ENCODE data around the gene ASAP2.
A peak's percentile ranks its signal among the peaks of the same experiment; 100 is the strongest.
"Not testable (repeated sequence)": the region's sequence is repeated elsewhere in the genome, so short reads cannot be mapped to it uniquely, and the experiment has no call there.

Gene ASAP2

GRCh38 chr2:9215680-9216079, 9.1 kb downstream of the ASAP2 start:
- Histone ChIP-seq H3K9ac (ENCODE audit: low read depth, low read length) (no peak overlapping the region), H3K4me3 (ENCODE audit: low read length) (no peak overlapping the region), H3K4me1 (ENCODE audit: control insufficient read depth, insufficient read depth, low read length) (peaks cover 69% of the 10 kb centered on the region), H3K27me3 (ENCODE audit: control insufficient read depth, insufficient read depth, low read length) (no peaks in the 10 kb centered on the region), H3K9me3 (replicated peaks; ENCODE audit: low read length) (no peaks in the 10 kb centered on the region), H3K36me3 (ENCODE audit: insufficient read depth, low read length) (peaks cover 26% of the 10 kb centered on the region), H3K4me2 (ENCODE audit: low read length) (no peak overlapping the region)

GRCh38 chr2:9216143-9216542, 9.5 kb downstream of the ASAP2 start:
- H3K9me3 ChIP-seq (replicated peaks; ENCODE audit: low read length); H3K9ac ChIP-seq (ENCODE audit: low read depth, low read length); H3K27me3 ChIP-seq (ENCODE audit: control insufficient read depth, insufficient read depth, low read length); H3K4me3 ChIP-seq (ENCODE audit: low read length); H3K4me2 ChIP-seq (ENCODE audit: low read length): not testable (repeated sequence)
- Histone ChIP-seq H3K4me1 (ENCODE audit: control insufficient read depth, insufficient read depth, low read length) (peaks cover 74% of the 10 kb centered on the region), H3K36me3 (ENCODE audit: insufficient read depth, low read length) (peaks cover 26% of the 10 kb centered on the region)

- Histone ChIP-seq H3K36me3 (ENCODE audit: insufficient read depth, low read length) (peaks cover 15% of the 10 kb centered on the region), H3K9ac (ENCODE audit: low read depth, low read length) (no peak overlapping the region), H3K27me3 (ENCODE audit: control insufficient read depth, insufficient read depth, low read length) (no peaks in the 10 kb centered on the region), H3K4me1 (ENCODE audit: control insufficient read depth, insufficient read depth, low read length) (peaks cover 74% of the 10 kb centered on the region), H3K4me3 (ENCODE audit: low read length) (no peak overlapping the region), H3K9me3 (replicated peaks; ENCODE audit: low read length) (no peaks in the 10 kb centered on the region), H3K4me2 (ENCODE audit: low read length) (peak overlapping the region; percentile 10)
Observed at GRCh38 chr2:9217838-9218770, 11.5 kb downstream of the ASAP2 start.

- Histone ChIP-seq H3K4me2 (ENCODE audit: low read length) (no peak overlapping the region), H3K36me3 (ENCODE audit: insufficient read depth, low read length) (peaks cover 14% of the 10 kb centered on the region), H3K4me3 (ENCODE audit: low read length) (no peak overlapping the region), H3K9ac (ENCODE audit: low read depth, low read length) (no peak overlapping the region), H3K4me1 (ENCODE audit: control insufficient read depth, insufficient read depth, low read length) (peaks cover 68% of the 10 kb centered on the region), H3K9me3 (replicated peaks; ENCODE audit: low read length) (no peaks in the 10 kb centered on the region), H3K27me3 (ENCODE audit: control insufficient read depth, insufficient read depth, low read length) (no peaks in the 10 kb centered on the region)
Observed at GRCh38 chr2:9219027-9219445, 12.4 kb downstream of the ASAP2 start.

DNA sequence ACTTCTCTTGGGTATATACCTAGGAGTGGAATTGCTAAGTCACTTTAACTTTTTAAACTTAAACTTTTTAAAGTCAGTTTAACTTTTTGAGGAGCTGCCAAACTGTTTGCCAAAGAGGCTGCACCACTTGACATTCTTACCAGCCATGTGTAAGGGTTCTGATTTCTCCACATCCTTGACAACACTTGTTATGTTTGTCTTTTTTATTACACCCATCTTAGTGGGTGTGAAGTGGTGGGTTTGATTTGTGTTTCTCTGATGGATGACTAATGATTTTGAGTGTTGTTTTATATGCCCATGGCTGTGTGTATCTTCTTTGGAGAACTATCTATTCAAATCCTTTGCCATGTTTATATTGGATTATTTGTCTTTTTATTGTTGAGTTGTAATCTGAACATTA, 13.6 kb downstream of the ASAP2 start:
- H3K4me3 ChIP-seq (ENCODE audit: low read length) = no peak overlapping the region
- H3K9me3 ChIP-seq (replicated peaks; ENCODE audit: low read length) = no peaks in the 10 kb centered on the region
- H3K9ac ChIP-seq (ENCODE audit: low read depth, low read length) = no peak overlapping the region
- peaks cover 68% of the 10 kb centered on the region for H3K4me1 ChIP-seq (ENCODE audit: control insufficient read depth, insufficient read depth, low read length)
- no peaks in the 10 kb centered on the region for H3K27me3 ChIP-seq (ENCODE audit: control insufficient read depth, insufficient read depth, low read length)
- H3K4me2 ChIP-seq (ENCODE audit: low read length) = no peak overlapping the region
- H3K36me3 ChIP-seq (ENCODE audit: insufficient read depth, low read length) = peaks cover 10% of the 10 kb centered on the region

DNA sequence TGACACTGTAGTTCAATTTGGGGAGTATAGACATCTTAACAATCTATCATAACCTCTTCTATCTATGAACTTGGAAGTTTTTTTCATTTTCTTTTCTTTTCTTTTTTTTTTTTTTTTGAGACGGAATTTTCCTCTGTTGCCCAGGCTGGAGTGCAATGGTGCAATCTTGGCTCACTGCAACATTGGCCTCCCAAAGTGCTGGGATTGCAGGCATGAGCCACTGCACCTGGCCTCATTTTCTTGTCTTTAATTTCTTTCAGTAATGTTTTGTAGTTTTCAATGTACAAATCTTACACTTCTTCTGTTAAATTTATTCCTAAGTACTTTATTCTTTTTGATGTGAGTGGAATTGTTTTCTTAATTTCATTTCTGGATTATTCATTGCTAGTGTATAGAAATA, 14.6 kb downstream of the ASAP2 start:
- no peak overlapping the region for H3K9ac ChIP-seq (ENCODE audit: low read depth, low read length)
- H3K9me3 ChIP-seq (replicated peaks; ENCODE audit: low read length) = no peaks in the 10 kb centered on the region
- H3K4me3 ChIP-seq (ENCODE audit: low read length) = no peak overlapping the region
- H3K27me3 ChIP-seq (ENCODE audit: control insufficient read depth, insufficient read depth, low read length) = no peaks in the 10 kb centered on the region
- peaks cover 64% of the 10 kb centered on the region for H3K4me1 ChIP-seq (ENCODE audit: control insufficient read depth, insufficient read depth, low read length)
- no peak overlapping the region for H3K4me2 ChIP-seq (ENCODE audit: low read length)
- H3K36me3 ChIP-seq (ENCODE audit: insufficient read depth, low read length) = peaks cover 11% of the 10 kb centered on the region

DNA sequence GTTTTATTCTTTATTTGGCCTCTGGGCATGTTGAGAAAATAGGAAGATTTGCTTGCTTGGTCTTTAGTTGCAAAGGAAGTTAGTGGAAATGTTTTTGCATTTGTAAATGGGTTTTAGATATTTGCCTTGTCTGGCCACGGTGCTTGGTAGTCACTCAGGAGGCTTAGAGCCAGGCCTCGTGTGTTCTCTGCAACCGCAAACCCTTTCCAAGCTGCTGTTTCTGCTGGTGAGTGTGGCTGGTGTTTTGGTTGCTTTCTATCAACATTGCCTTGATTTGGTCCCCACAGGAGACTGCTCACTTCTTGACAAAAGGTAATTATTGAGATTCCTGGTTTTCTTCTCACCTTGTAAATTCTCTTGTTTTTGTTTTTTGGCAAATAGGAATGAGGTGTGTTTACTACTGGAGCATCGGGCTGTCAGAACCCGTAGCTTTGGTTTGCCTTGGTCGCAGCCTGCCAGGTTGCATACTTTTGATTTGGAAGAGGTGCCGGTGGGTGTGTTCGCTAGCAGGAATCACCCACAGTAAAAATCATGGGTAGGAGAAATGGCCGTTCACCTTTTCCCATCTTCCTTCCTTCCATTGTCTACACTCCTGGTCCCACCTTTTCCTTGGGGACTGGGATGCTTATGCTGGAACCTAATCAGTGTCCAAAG, 15.8 kb downstream of the ASAP2 start:
- peak overlapping the region; percentile 4 for H3K9ac ChIP-seq (ENCODE audit: low read depth, low read length)
- no peaks in the 10 kb centered on the region for H3K27me3 ChIP-seq (ENCODE audit: control insufficient read depth, insufficient read depth, low read length)
- H3K36me3 ChIP-seq (ENCODE audit: insufficient read depth, low read length) = peaks cover 16% of the 10 kb centered on the region
- H3K4me2 ChIP-seq (ENCODE audit: low read length) = peak overlapping the region; percentile 22
- H3K9me3 ChIP-seq (replicated peaks; ENCODE audit: low read length) = no peaks in the 10 kb centered on the region
- H3K4me1 ChIP-seq (ENCODE audit: control insufficient read depth, insufficient read depth, low read length) = peaks cover 65% of the 10 kb centered on the region
- H3K4me3 ChIP-seq (ENCODE audit: low read length) = no peak overlapping the region

DNA sequence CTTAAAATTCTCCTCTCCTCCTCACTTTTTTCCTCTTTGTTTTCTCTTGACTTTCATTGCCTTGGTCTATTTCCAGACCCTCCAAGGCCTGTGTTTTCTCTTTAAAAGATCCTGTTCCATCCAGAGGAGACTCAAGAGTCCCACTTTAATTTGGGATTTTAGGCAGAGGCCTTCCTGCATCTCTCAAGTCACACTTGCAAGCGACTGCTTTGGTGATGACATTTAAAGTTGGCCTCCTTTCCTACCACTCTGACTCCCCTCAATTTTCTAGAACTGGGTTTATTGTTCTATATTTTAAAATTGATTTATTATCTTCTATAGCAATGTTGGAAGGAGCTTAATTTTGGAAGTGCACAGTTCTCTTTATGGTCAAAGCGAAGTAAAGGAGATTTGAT, 16.3 kb downstream of the ASAP2 start:
- Histone ChIP-seq H3K4me3 (ENCODE audit: low read length) (no peak overlapping the region), H3K4me1 (ENCODE audit: control insufficient read depth, insufficient read depth, low read length) (peaks cover 66% of the 10 kb centered on the region), H3K9ac (ENCODE audit: low read depth, low read length) (peak overlapping the region; percentile 4)

DNA sequence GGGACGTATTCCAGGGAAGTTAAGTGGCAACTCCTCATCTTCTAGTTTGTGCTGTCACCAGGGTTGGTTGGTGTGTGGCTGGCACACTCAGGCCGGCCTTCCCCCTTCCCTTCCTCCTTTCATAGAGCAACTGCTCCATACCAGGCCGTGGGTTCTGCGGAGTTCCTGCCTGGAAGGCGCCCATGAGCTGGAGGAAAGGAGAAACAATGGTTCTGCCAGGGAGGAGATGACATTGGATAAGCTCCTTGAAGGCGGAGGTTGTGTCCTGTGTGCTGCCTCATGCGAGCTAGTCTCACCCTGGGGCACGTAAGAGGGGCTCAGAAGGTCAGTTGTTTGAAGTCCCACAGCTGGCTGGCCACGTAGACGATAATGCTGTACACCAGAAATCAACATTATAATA, 19.2 kb downstream of the ASAP2 start:
- no peaks in the 10 kb centered on the region for H3K27me3 ChIP-seq (ENCODE audit: control insufficient read depth, insufficient read depth, low read length)
- H3K36me3 ChIP-seq (ENCODE audit: insufficient read depth, low read length) = peaks cover 16% of the 10 kb centered on the region
- H3K9me3 ChIP-seq (replicated peaks; ENCODE audit: low read length) = no peaks in the 10 kb centered on the region
- no peak overlapping the region for H3K4me2 ChIP-seq (ENCODE audit: low read length)
- H3K4me1 ChIP-seq (ENCODE audit: control insufficient read depth, insufficient read depth, low read length) = peaks cover 67% of the 10 kb centered on the region
- H3K9ac ChIP-seq (ENCODE audit: low read depth, low read length) = no peak overlapping the region
- no peak overlapping the region for H3K4me3 ChIP-seq (ENCODE audit: low read length)

More for the DNA sequence above, 16.3 kb downstream of the ASAP2 start:
- H3K36me3 ChIP-seq (ENCODE audit: insufficient read depth, low read length) = peaks cover 16% of the 10 kb centered on the region
- H3K9me3 ChIP-seq (replicated peaks; ENCODE audit: low read length) = no peaks in the 10 kb centered on the region
- H3K27me3 ChIP-seq (ENCODE audit: control insufficient read depth, insufficient read depth, low read length) = no peaks in the 10 kb centered on the region
- H3K4me2 ChIP-seq (ENCODE audit: low read length) = peak overlapping the region; percentile 22

DNA sequence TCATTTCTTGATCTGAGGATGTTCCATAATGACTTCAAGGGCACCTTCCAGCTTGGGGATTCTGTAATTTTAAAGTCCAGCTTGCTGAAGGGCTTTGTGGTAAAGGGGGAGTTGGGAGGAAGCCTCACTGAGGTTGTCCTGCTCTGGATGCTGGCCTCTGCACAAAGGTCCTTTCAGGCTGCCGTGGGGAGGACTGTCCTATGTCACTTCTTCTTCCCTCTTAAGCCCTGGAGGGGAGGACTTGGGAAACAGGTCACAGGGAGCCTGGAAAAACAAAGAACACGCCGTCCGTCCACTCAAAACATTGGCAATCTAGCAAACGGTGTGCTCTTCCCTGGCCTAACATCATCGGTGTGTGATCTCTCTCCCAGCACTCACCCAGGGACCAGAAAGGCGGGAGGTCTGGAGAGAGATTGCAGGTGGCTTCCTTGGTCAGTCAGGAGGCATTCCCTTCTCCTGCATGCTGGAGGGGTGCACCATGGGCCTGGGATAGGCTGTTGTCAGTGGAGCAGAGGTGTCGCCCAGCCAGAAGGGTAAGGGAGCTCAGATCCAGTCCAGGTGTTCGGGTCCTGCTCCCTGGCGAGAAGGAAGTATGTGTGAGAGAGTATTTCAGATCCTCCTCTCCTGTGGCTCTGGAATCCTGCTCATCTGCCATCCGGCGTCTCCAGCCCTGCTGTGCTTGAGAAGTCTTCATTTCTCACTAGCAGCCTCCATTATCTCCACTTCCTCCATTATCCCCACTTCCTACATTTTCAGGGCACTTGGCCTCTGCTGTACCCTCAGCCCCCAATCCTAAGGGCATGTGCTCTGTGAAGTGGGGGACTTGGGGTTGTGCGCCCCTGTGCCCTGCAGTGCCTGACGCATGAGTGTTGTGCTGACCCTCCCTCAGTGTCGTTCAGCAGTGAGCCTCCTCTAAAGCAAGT, 20.1 kb downstream of the ASAP2 start:
- H3K9ac ChIP-seq (ENCODE audit: low read depth, low read length) = peak overlapping the region; percentile 23
- no peaks in the 10 kb centered on the region for H3K9me3 ChIP-seq (replicated peaks; ENCODE audit: low read length)
- H3K4me2 ChIP-seq (ENCODE audit: low read length) = no peak overlapping the region
- H3K4me1 ChIP-seq (ENCODE audit: control insufficient read depth, insufficient read depth, low read length) = peaks cover 68% of the 10 kb centered on the region
- H3K36me3 ChIP-seq (ENCODE audit: insufficient read depth, low read length) = peaks cover 16% of the 10 kb centered on the region
- H3K4me3 ChIP-seq (ENCODE audit: low read length) = no peak overlapping the region
- no peaks in the 10 kb centered on the region for H3K27me3 ChIP-seq (ENCODE audit: control insufficient read depth, insufficient read depth, low read length)

Measured in skeletal muscle satellite cell (primary cell).